ENCODE data around the gene HRAS. TPM values are rescaled to one million over a fixed set of nuclear protein-coding genes. Genes with fewer than 3 reads are reported as not detected.
A peak's percentile ranks its signal among the peaks of the same experiment; 100 is the strongest.

The HRAS gene
- total RNA-seq, 1 experiment from 2014 or later: 69.0 TPM

DNA sequence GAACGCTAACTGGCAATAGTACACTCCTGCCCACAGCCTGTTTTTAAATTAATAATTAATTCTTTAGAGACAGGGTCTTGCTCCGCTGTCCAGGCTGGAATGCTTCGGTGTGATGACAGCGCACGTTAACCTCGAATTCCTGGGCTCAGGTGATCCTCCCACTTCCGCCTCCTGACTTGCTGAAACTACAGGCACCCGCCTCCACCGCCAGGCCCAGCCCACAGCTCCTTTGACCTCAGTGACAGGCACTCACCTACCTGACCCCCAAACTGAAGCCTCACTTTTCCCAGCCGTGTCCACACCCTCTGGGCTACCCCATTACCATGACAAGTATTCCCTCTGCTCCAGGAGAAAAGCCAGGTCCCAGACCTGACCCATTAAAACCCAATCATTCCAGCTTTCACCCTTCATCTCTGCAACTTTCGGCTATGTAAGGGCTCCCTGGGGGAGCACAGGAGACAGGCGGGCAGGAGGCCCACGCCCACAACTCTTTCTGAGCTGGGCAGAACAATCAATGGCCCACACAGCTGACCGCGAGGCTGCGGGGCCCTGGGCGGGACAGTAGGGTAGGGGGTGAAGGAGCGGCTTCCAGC lies 24.4 kb upstream of the HRAS start:
- no peaks in the 10 kb centered on the region for H3K9me3 Mint-ChIP-seq (ENCODE audit: unreplicated experiment)
- H3K36me3 ChIP-seq (ENCODE audit: control insufficient read depth, insufficient read depth, low read length): peaks cover 8% of the 10 kb centered on the region
- peaks cover 33% of the 10 kb centered on the region for H3K4me1 ChIP-seq
- TF ChIP-seq, protein P1, sequence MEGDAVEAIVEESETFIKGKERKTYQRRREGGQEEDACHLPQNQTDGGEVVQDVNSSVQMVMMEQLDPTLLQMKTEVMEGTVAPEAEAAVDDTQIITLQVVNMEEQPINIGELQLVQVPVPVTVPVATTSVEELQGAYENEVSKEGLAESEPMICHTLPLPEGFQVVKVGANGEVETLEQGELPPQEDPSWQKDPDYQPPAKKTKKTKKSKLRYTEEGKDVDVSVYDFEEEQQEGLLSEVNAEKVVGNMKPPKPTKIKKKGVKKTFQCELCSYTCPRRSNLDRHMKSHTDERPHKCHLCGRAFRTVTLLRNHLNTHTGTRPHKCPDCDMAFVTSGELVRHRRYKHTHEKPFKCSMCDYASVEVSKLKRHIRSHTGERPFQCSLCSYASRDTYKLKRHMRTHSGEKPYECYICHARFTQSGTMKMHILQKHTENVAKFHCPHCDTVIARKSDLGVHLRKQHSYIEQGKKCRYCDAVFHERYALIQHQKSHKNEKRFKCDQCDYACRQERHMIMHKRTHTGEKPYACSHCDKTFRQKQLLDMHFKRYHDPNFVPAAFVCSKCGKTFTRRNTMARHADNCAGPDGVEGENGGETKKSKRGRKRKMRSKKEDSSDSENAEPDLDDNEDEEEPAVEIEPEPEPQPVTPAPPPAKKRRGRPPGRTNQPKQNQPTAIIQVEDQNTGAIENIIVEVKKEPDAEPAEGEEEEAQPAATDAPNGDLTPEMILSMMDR (IDR thresholded peaks at IDR 0.05; ENCODE audit: insufficient read depth in 1 of 2, low read depth in 1 of 2, low read length in 1 of 2, severe bottlenecking in 1 of 2, unreplicated experiment in 1 of 2): no peak
- H3K27me3 Mint-ChIP-seq (ENCODE audit: insufficient read depth, unreplicated experiment): no peaks in the 10 kb centered on the region
- H3K27ac Mint-ChIP-seq (ENCODE audit: unreplicated experiment): peak overlapping the region; percentile 78
- peaks cover 14% of the 10 kb centered on the region for H3K4me1 Mint-ChIP-seq (ENCODE audit: low read depth, unreplicated experiment)
- ChIA-PET POLR2A (interaction anchor here (0.5 to 1.4 kb wide), 3 partner anchors 9 to 204 kb away, joined by 7 to 10 read pairs (median 7); partner anchors contain the start of gene PHRF1), CTCF (interaction anchor here (0.5 to 1.5 kb wide), 3 partner anchors 16 to 173 kb away, joined by 4 to 5 read pairs (median 4); no protein-coding TSS in a partner anchor)
- no peaks in the 10 kb centered on the region for H3K27me3 ChIP-seq (replicated peaks; ENCODE audit: control insufficient read depth, insufficient read depth, low read length)
- peak; percentile 63 to 79 for DNase-seq
- intact Hi-C loops (cut with micrococcal nuclease; ENCODE audit: unreplicated experiment): loop anchor here (1.0 to 10.0 kb wide), 5 partner anchors 8 to 165 kb away; partner anchors contain the start of genes DEAF1, PHRF1 and TMEM80
- H3K4me3 ChIP-seq (ENCODE audit: low read depth, low read length): peak overlapping the region; percentile 68
- TSS peak; percentile 68 for BruUV-seq (replicated peaks)
- H3K36me3 Mint-ChIP-seq (ENCODE audit: insufficient read depth, unreplicated experiment): peaks cover 49% of the 10 kb centered on the region
- H3K9me3 ChIP-seq: no peaks in the 10 kb centered on the region
- H3K4me3 Mint-ChIP-seq (ENCODE audit: unreplicated experiment): peak overlapping the region; percentile 90

DNA sequence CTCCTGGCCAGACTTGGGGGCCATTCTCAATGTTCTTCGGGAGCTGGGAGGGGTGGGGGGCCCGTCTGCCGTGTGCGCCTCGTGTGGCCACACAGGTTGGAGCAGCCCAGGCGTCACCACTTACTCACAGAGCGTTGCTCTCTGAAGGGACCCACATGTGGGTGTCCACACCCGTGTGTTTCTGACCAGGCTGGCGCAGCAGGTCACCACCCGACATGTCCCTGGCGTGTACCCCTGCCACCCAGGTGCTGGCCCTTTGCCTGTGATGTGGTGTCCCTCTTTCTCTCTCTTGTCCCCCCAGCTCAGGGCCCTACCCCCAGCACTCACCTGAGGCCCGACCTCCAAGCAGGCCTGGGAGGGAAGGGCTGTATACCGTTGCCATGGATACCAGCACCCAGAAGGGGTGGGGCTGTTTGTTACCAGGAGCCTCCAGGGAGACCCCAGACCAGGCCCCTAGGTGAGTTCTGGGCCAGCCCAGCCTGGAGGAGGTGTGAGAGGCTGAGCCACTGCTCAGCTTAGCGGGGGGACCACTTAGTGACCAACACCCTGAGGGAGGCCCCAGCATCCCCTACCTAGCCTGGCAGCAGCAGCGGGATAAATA lies 23.7 kb upstream of the HRAS start:
- peak overlapping the region; percentile 78 for H3K27ac Mint-ChIP-seq (ENCODE audit: unreplicated experiment)
- intact Hi-C loops (cut with micrococcal nuclease; ENCODE audit: unreplicated experiment): loop anchor here (10.0 kb wide), 1 partner anchor 166 kb away; no protein-coding TSS in a partner anchor
- POLR2A ChIA-PET: interaction anchor here (0.5 to 1.4 kb wide), 2 partner anchors 17 to 203 kb away, joined by 7 to 10 read pairs; partner anchors contain the start of gene PHRF1
- Histone ChIP-seq H3K4me3 (ENCODE audit: low read depth, low read length) (no peak overlapping the region), H3K9me3 (no peaks in the 10 kb centered on the region), H3K36me3 (ENCODE audit: control insufficient read depth, insufficient read depth, low read length) (peaks cover 8% of the 10 kb centered on the region), H3K27me3 (replicated peaks; ENCODE audit: control insufficient read depth, insufficient read depth, low read length) (no peaks in the 10 kb centered on the region), H3K4me1 (peaks cover 37% of the 10 kb centered on the region)
- no peak overlapping the region for H3K4me3 Mint-ChIP-seq (ENCODE audit: unreplicated experiment)
- H3K36me3 Mint-ChIP-seq (ENCODE audit: insufficient read depth, unreplicated experiment): peaks cover 42% of the 10 kb centered on the region
- H3K27me3 Mint-ChIP-seq (ENCODE audit: insufficient read depth, unreplicated experiment): no peaks in the 10 kb centered on the region
- CTCF ChIA-PET: interaction anchor here (0.5 to 1.5 kb wide), 2 partner anchors 17 to 86 kb away, joined by 4 to 5 read pairs; no protein-coding TSS in a partner anchor
- no peaks in the 10 kb centered on the region for H3K9me3 Mint-ChIP-seq (ENCODE audit: unreplicated experiment)
- BruUV-seq (replicated peaks): no TSS peak
- peak in 1 of 2 experiments; percentile 41 for DNase-seq
- H3K4me1 Mint-ChIP-seq (ENCODE audit: low read depth, unreplicated experiment): peaks cover 14% of the 10 kb centered on the region
- TF ChIP-seq, protein P1 (IDR thresholded peaks at IDR 0.05; ENCODE audit: insufficient read depth in 1 of 2, low read depth in 1 of 2, low read length in 1 of 2, severe bottlenecking in 1 of 2, unreplicated experiment in 1 of 2): no peak

DNA sequence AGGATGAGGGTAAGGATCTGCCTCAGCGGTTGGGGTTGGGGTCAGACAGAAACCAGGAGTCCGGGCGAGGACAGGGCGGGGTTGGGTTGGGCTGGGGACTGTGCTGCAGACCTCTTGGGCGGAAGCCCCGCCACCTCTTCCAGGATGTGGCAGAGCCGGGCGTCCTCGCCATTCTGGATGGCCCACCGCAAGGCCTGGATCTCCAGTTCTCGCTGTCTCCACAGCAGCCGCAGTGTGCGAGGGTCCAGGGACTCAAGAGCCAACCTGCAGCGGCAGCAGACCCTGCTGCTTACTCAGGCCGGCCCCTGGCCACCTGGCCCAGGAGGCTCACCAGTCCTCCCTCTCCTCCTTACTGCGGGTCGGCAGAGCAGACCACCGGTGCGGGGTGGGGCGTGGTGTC lies 23.1 kb upstream of the HRAS start:
- TF ChIP-seq, protein P1 (IDR thresholded peaks at IDR 0.05; ENCODE audit: insufficient read depth in 1 of 2, low read depth in 1 of 2, low read length in 1 of 2, severe bottlenecking in 1 of 2, unreplicated experiment in 1 of 2): no peak
- BruUV-seq (replicated peaks): no TSS peak
- ChIA-PET POLR2A (no interaction called here), CTCF (no interaction called here)
- intact Hi-C loops (cut with micrococcal nuclease; ENCODE audit: unreplicated experiment): loop anchor here (10.0 kb wide), 1 partner anchor 166 kb away; no protein-coding TSS in a partner anchor
- H3K9me3 Mint-ChIP-seq (ENCODE audit: unreplicated experiment): no peaks in the 10 kb centered on the region
- H3K4me1 Mint-ChIP-seq (ENCODE audit: low read depth, unreplicated experiment): peaks cover 14% of the 10 kb centered on the region
- peaks cover 36% of the 10 kb centered on the region for H3K36me3 Mint-ChIP-seq (ENCODE audit: insufficient read depth, unreplicated experiment)
- Histone ChIP-seq H3K4me3 (ENCODE audit: low read depth, low read length) (no peak overlapping the region), H3K4me1 (peaks cover 37% of the 10 kb centered on the region), H3K9me3 (no peaks in the 10 kb centered on the region), H3K27me3 (replicated peaks; ENCODE audit: control insufficient read depth, insufficient read depth, low read length) (no peaks in the 10 kb centered on the region), H3K36me3 (ENCODE audit: control insufficient read depth, insufficient read depth, low read length) (peaks cover 7% of the 10 kb centered on the region)
- no peak for DNase-seq
- peak overlapping the region; percentile 78 for H3K27ac Mint-ChIP-seq (ENCODE audit: unreplicated experiment)
- no peaks in the 10 kb centered on the region for H3K27me3 Mint-ChIP-seq (ENCODE audit: insufficient read depth, unreplicated experiment)
- H3K4me3 Mint-ChIP-seq (ENCODE audit: unreplicated experiment): no peak overlapping the region
